ENCODE data around the gene ALPL. TPM values are rescaled to one million over a fixed set of nuclear protein-coding genes. Genes with fewer than 3 reads are reported as not detected.

Gene ALPL
- total RNA-seq, 1 donor from 2014 or later: 16.7 TPM

DNA sequence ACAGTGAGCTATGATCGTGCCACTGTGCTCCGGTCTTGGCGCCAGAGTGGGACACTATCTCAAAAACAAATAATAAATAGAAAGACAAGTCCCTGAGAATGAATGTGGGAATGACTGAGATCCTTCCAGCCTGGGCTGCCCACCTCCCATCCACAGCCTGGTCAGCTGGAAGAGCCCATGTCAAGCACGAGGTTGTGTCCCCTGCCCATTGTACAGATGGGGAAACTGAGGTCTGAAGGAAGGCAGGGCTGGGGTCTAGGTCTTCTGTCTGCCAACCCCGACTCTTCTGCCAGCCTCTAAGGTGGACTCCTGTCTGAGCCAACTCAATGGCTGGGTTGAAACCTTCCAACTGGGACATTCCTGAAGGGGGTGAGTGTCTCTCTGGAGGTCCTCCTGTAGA, 80.4 kb downstream of the ALPL start:
- Mint-ChIP-seq H3K27ac (ENCODE audit: unreplicated experiment) (no peak overlapping the region), H3K4me3 (no peak overlapping the region), H3K4me1 (peaks cover 9% of the 10 kb centered on the region), H3K9me3 (no peaks in the 10 kb centered on the region), H3K36me3 (ENCODE audit: low read depth) (no peaks in the 10 kb centered on the region), H3K27me3 (ENCODE audit: low read depth) (peaks cover 14% of the 10 kb centered on the region)
- TF ChIP-seq, protein P1, sequence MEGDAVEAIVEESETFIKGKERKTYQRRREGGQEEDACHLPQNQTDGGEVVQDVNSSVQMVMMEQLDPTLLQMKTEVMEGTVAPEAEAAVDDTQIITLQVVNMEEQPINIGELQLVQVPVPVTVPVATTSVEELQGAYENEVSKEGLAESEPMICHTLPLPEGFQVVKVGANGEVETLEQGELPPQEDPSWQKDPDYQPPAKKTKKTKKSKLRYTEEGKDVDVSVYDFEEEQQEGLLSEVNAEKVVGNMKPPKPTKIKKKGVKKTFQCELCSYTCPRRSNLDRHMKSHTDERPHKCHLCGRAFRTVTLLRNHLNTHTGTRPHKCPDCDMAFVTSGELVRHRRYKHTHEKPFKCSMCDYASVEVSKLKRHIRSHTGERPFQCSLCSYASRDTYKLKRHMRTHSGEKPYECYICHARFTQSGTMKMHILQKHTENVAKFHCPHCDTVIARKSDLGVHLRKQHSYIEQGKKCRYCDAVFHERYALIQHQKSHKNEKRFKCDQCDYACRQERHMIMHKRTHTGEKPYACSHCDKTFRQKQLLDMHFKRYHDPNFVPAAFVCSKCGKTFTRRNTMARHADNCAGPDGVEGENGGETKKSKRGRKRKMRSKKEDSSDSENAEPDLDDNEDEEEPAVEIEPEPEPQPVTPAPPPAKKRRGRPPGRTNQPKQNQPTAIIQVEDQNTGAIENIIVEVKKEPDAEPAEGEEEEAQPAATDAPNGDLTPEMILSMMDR (conservative IDR thresholded peaks at IDR 0.05): no peak
- DNase-seq (ENCODE audit: low read depth, low spot score): no peak

DNA sequence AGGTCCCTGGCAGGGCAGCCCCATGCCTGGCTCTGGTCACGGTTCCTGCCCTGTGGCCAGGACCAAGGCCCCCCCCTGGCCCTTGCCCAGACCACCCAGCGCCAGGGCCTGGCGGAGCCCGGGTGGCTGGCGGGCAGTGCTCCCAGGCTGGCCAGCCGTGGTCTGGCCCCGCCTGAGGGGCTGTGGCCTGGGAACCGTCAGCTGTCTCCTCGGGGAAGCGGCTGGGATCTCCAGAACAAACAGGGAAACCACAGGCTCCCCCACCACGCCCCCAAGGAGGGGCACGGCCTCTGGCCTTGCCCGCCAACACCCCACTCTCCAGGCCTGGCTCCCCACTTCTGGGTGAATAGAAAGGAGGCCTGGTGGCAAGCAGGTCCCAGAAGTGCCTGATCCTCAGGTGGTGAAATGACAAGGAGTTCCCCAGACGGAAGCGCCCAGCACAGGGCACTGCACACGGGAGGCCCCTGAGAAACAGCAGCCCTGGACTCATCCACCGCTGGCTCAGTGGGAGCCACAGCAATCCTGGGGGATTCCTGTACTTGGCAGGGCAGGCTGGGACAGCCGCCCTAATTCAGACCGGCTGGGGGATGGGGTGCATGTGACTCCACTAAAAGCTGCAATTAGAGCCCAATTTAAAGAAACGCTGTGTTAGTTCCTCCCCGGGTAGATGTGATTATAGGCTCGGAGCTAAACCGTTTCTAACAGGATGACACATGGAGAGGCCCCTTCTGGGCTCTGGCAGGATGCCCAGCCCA, 81.1 kb downstream of the ALPL start:
- peaks cover 10% of the 10 kb centered on the region for H3K27me3 Mint-ChIP-seq (ENCODE audit: low read depth)

DNA sequence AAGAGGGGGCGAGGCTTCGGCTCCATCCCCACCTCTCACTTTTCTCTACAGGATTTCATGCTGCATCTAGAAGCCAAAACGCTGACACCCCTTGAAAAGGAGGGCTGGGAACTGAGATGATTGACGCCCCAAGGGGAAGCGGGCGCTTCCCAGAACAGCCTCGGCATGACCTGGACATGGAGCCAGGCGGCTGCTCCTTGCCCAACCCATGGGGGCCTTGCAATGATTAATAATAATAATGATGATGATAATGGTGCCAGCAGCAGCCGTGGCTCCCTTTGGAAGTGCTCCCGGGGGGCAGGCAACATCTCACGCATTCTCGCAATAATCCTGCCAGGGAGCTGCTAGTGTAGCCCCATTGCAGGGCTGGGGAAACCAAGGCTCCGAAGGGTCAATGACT, 81.7 kb downstream of the ALPL start:
- H3K9me3 Mint-ChIP-seq: no peaks in the 10 kb centered on the region
- no peaks in the 10 kb centered on the region for H3K36me3 Mint-ChIP-seq (ENCODE audit: low read depth)
- H3K27me3 Mint-ChIP-seq (ENCODE audit: low read depth): peaks cover 10% of the 10 kb centered on the region
- H3K4me3 Mint-ChIP-seq: no peak overlapping the region
- DNase-seq (ENCODE audit: low read depth, low spot score): no peak
- H3K27ac Mint-ChIP-seq (ENCODE audit: unreplicated experiment): no peak overlapping the region
- H3K4me1 Mint-ChIP-seq: peaks cover 4% of the 10 kb centered on the region
- TF ChIP-seq, protein P1 (conservative IDR thresholded peaks at IDR 0.05): no peak

More for the DNA sequence above, 81.1 kb downstream of the ALPL start:
- no peak for DNase-seq (ENCODE audit: low read depth, low spot score)
- Mint-ChIP-seq H3K4me1 (peaks cover 5% of the 10 kb centered on the region), H3K4me3 (no peak overlapping the region), H3K36me3 (ENCODE audit: low read depth) (no peaks in the 10 kb centered on the region), H3K9me3 (no peaks in the 10 kb centered on the region), H3K27ac (ENCODE audit: unreplicated experiment) (no peak overlapping the region)
- TF ChIP-seq, protein P1 (conservative IDR thresholded peaks at IDR 0.05): no peak

DNA sequence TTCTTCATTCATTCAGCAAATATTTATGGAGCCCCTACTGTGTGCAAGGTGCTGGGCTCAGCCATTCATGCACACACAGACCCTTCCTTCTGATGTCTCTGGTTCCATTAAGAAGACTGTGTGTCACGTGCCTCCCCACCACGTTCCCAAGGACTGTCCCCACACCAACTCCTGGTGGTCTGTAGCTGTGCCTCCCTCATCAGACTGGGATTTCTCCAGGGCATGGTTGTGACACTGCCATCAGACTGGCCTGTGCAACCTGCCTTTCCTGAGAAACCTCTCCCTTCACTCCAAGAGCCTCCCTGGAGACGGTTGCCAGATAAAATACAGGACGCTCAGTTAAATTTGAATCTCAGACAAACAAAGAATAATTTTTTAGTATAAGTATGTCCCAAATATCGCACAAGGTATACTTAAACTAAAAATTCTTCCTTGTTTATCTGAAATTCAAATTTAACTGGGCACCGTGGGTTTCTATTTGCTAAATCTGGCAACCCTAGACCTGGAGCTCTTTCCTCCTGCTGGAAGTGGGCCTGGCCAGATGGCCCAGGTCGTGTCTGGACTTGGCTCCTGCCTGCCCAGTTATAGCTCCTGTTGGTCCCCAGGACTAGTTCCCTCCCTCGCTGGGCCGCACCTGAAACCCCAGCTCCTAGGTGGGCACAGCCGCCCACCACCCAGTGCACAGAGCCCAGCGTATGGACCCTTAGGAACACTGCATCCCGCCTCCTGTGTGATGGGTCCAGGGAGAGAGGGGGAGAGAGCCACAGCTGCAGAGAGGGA, 83.1 kb downstream of the ALPL start:
- Mint-ChIP-seq H3K4me1 (no peaks in the 10 kb centered on the region), H3K36me3 (ENCODE audit: low read depth) (no peaks in the 10 kb centered on the region), H3K4me3 (no peak overlapping the region), H3K27me3 (ENCODE audit: low read depth) (peaks cover 4% of the 10 kb centered on the region), H3K9me3 (no peaks in the 10 kb centered on the region), H3K27ac (ENCODE audit: unreplicated experiment) (no peak overlapping the region)
- TF ChIP-seq, protein P1 (conservative IDR thresholded peaks at IDR 0.05): no peak
- no peak for DNase-seq (ENCODE audit: low read depth, low spot score)

DNA sequence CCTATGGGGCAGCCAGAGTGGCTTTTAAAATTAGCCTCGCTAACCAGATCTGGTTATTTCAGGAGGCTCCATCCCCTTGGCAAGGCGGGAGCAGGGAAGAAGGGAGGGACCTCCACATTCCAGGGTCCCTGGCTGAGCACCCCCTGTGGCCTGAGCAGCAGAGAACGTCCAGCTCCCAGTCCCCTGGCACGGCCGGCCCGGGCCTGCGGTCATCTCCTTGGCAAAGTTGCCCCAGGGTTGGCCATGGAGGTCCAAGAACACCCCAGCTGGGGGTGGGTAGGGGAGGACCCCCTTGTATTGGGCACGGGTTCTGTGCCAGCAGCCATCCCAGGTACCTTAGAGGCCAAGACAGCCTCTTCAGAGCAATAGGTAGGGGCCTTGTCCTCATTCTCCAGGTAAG, 84.0 kb downstream of the ALPL start:
- Mint-ChIP-seq H3K4me3 (no peak overlapping the region), H3K9me3 (no peaks in the 10 kb centered on the region), H3K4me1 (no peaks in the 10 kb centered on the region), H3K36me3 (ENCODE audit: low read depth) (no peaks in the 10 kb centered on the region), H3K27ac (ENCODE audit: unreplicated experiment) (no peak overlapping the region), H3K27me3 (ENCODE audit: low read depth) (peaks cover 4% of the 10 kb centered on the region)
- no peak for DNase-seq (ENCODE audit: low read depth, low spot score)
- TF ChIP-seq, protein P1 (conservative IDR thresholded peaks at IDR 0.05): no peak
